ENCODE measurements around the gene MYBBP1A.
"Not testable (repeated sequence)": the region's sequence is repeated elsewhere in the genome, so short reads cannot be mapped to it uniquely, and the experiment has no call there.

MYBBP1A gene

DNA sequence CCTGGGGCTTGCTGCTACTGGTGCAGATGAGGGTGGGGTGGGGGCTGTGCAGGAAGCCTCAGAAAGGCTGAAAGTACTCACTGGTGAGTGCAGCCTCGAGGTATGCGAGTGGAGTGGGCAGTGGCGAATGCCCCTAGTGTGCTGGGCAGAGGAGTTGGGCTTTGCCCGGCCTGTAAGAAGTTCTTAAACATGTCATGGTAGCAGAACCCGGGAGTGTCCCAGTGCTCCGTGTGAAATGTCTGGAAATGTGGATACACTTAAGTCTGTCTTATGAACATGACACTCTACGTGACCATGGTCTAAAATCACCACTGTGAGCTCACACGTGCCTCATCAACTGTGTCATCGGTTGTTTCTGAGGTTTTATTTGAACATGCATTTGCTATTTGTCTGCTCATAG lies 30.9 kb upstream of the MYBBP1A start:
- no peak overlapping the region for H3K27ac ChIP-seq (ENCODE audit: low read depth, low read length)
- H3K4me3 ChIP-seq (ENCODE audit: low read length), result no peak overlapping the region
- peaks cover 17% of the 10 kb centered on the region for H3K27me3 ChIP-seq (ENCODE audit: control insufficient read depth, insufficient read depth, low read length)
- H3K9ac ChIP-seq (ENCODE audit: low read length), result no peak overlapping the region
- no peaks in the 10 kb centered on the region for H3K4me1 ChIP-seq (ENCODE audit: control insufficient read depth, insufficient read depth, low read length)
- H3K36me3 ChIP-seq (ENCODE audit: control insufficient read depth, insufficient read depth, low read length), result no peaks in the 10 kb centered on the region

DNA sequence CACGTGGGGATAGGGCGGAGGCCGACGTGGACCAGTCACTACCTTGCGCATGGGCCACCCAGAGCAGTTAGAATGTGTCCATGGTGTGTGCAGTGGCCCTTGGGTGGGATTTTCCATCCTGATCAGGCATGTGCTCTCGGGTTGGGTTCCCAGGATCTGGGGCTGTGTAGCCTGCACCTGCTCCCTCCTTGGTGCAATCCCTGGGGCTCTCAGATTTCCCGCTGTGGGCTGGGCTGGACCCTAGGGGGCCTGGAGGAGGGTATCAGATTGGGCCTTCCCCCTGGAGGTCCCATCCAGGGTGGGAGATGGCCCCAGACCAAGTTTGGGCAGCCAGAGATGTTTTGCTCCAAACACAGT lies 30.4 kb upstream of the MYBBP1A start:
- Histone ChIP-seq H3K4me1 (ENCODE audit: control insufficient read depth, insufficient read depth, low read length) (no peaks in the 10 kb centered on the region), H3K27ac (ENCODE audit: low read depth, low read length) (no peak overlapping the region), H3K4me3 (ENCODE audit: low read length) (no peak overlapping the region)

DNA sequence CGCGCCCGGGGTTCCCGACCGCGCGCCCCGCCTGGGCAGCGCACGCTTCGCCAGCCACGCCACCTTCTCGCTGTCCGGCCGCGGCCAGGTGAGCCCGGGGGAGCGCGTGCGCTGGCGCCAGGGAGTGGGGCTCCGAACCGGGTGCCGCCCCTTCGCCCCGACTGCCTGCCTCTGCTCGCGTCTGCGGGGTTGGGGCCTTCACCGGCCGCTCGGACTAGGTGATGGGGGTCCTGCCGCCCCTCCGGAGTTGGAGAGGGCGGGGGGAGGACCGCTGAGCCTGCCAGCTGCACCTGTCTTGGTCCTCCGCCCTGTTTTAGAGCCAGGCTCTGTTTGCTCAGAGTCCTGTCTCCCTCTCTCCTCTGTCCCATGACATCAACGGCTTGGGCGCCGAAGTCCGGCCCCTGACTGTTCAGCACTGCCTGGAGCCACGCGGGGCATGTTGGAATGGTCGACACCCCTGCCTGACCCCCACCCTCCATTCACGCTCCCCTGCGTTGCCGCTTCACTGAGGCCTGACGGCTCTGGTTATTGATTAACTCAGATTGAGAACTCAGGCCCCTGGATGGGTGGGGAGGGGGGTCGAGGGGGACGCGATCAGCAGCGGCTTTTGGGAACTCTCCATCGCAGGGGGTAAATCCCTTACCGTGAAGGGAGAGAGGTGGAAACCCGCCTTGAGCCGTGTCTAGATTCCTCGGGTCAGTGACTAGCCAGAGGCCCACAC lies 29.9 kb upstream of the MYBBP1A start:
- H3K27me3 ChIP-seq (ENCODE audit: control insufficient read depth, insufficient read depth, low read length), result peaks cover 17% of the 10 kb centered on the region
- H3K27ac ChIP-seq (ENCODE audit: low read depth, low read length), result no peak overlapping the region

More for the DNA sequence above, 30.4 kb upstream of the MYBBP1A start:
- peaks cover 17% of the 10 kb centered on the region for H3K27me3 ChIP-seq (ENCODE audit: control insufficient read depth, insufficient read depth, low read length)
- no peaks in the 10 kb centered on the region for H3K36me3 ChIP-seq (ENCODE audit: control insufficient read depth, insufficient read depth, low read length)
- H3K9ac ChIP-seq (ENCODE audit: low read length), result no peak overlapping the region

DNA sequence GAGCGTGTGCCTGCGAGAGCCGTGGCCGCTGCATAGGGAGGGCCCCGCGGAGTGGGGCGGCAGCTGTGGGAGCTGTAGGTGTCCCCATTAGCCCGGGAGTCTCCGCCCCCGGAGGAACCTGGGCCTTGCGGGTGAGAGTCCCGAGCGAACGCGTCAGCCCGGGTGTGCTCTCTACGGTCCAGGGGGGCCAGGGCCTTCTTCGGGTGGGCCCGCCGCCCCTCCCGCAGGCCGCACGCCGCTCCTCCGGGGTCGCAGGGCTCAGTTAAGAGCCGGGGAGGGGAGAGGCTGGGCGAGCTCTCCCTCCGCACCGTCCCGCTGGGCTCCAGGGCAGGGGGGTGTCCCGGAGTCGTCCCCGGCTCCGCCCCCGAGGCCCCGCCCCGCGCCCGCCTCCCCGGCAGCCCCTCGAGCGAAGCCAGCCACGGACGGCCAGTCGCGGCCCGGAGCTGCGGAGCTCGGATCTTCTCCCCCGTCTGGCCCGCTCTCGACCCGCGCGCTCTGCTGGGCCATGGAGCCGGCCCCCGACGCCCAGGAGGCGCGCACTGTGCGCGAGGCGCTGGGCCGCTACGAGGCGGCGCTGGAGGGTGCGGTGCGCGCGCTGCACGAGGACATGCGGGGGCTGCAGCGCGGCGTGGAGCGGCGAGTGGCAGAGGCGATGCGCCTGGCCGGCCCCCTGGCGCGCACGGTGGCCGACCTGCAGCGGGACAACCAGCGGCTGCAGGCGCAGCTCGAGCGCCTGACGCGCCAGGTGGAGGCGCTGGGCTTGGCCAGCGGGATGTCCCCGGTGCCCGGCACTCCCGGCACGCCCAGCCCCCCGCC lies 29.1 kb upstream of the MYBBP1A start, which contains the start of gene SMTNL2:
Gene SMTNL2 (plus strand): TSS at position 429 of the 816 bp plus-strand sequence. CDS start 77 bp downstream, at position 506.
- H3K27ac ChIP-seq (ENCODE audit: low read depth, low read length), result no peak within 1 kb of the TSS
- no peak within 1 kb of the TSS for H3K9ac ChIP-seq (ENCODE audit: low read length)
- no peaks in the 10 kb centered on the region for H3K4me1 ChIP-seq (ENCODE audit: control insufficient read depth, insufficient read depth, low read length)
- H3K36me3 ChIP-seq (ENCODE audit: control insufficient read depth, insufficient read depth, low read length), result no peaks in the 10 kb centered on the region
- peaks cover 17% of the 10 kb centered on the region for H3K27me3 ChIP-seq (ENCODE audit: control insufficient read depth, insufficient read depth, low read length)
- H3K4me3 ChIP-seq (ENCODE audit: low read length), result peak within 1 kb of the TSS; percentile 55

More for the DNA sequence above, 29.9 kb upstream of the MYBBP1A start:
- H3K4me3 ChIP-seq (ENCODE audit: low read length), result peak overlapping the region; percentile 55
- H3K36me3 ChIP-seq (ENCODE audit: control insufficient read depth, insufficient read depth, low read length), result no peaks in the 10 kb centered on the region
- H3K4me1 ChIP-seq (ENCODE audit: control insufficient read depth, insufficient read depth, low read length), result no peaks in the 10 kb centered on the region
- no peak overlapping the region for H3K9ac ChIP-seq (ENCODE audit: low read length)

DNA sequence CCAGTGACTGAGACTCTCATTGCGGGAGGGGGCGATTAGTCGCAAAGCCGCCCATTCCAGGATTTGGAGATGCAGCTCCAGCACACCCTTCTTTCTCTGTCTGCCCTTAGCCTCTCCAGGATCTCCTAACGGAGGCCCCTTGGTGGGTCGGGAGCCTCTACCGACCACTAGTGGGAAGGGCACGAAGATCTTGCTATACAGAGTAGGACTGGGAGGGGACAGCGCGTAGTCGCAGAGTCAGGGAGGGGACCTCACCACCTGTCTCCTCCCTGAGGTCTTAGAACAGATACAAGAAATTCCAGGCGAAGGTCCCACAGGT lies 28.6 kb upstream of the MYBBP1A start:
- Histone ChIP-seq H3K4me3 (ENCODE audit: low read length) (peak overlapping the region; percentile 55), H3K9ac (ENCODE audit: low read length) (no peak overlapping the region), H3K4me1 (ENCODE audit: control insufficient read depth, insufficient read depth, low read length) (no peaks in the 10 kb centered on the region)

DNA sequence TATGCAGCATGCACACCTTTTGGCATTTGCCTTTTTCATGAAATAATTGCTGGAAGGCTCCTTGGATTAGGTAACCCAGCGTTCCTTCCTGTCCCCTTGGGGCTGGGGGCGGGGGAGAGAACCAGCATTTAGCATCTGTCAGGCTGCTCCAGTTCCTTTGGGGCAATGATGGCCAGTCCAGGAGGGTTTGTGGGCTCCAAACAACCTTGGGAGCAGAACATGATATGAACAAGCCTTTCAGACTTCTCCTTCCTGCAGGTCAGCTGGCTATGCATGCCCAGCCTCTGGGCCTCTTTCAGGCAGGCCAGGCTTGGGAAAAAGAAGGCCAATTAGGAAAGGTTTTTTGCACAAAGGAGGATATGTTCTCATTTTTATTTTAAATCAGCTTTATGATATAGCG lies 28.0 kb upstream of the MYBBP1A start:
- Histone ChIP-seq H3K27me3 (ENCODE audit: control insufficient read depth, insufficient read depth, low read length) (peaks cover 15% of the 10 kb centered on the region), H3K4me1 (ENCODE audit: control insufficient read depth, insufficient read depth, low read length) (no peaks in the 10 kb centered on the region), H3K4me3 (ENCODE audit: low read length) (no peak overlapping the region), H3K9ac (ENCODE audit: low read length) (no peak overlapping the region), H3K36me3 (ENCODE audit: control insufficient read depth, insufficient read depth, low read length) (no peaks in the 10 kb centered on the region), H3K27ac (ENCODE audit: low read depth, low read length) (no peak overlapping the region)

More for the DNA sequence above, 28.6 kb upstream of the MYBBP1A start:
- no peaks in the 10 kb centered on the region for H3K36me3 ChIP-seq (ENCODE audit: control insufficient read depth, insufficient read depth, low read length)
- H3K27ac ChIP-seq (ENCODE audit: low read depth, low read length), result no peak overlapping the region
- H3K27me3 ChIP-seq (ENCODE audit: control insufficient read depth, insufficient read depth, low read length), result peaks cover 15% of the 10 kb centered on the region

DNA sequence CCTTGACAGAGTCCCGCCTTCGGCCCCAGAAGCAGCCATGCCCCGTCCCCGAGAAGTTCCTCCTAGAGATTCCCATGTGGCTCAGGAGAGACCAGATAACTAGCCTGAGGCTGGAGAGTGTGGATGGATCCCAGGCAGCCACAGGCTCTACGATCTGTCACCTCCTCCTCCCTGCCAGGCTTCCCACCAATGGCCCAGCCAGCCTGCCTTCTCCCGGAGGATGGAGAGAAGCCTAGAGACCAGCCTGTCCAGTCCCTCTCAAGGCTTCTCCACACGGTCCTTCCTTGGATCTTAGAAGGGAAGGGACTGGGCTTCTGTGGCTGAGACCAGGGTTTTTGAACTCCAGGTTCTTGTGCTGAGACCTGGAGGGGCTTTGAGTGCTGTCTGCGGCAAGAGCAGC lies 27.5 kb upstream of the MYBBP1A start:
- H3K4me3 ChIP-seq (ENCODE audit: low read length), result no peak overlapping the region
- H3K36me3 ChIP-seq (ENCODE audit: control insufficient read depth, insufficient read depth, low read length), result no peaks in the 10 kb centered on the region
- no peak overlapping the region for H3K27ac ChIP-seq (ENCODE audit: low read depth, low read length)
- no peaks in the 10 kb centered on the region for H3K4me1 ChIP-seq (ENCODE audit: control insufficient read depth, insufficient read depth, low read length)
- peaks cover 15% of the 10 kb centered on the region for H3K27me3 ChIP-seq (ENCODE audit: control insufficient read depth, insufficient read depth, low read length)
- no peak overlapping the region for H3K9ac ChIP-seq (ENCODE audit: low read length)

DNA sequence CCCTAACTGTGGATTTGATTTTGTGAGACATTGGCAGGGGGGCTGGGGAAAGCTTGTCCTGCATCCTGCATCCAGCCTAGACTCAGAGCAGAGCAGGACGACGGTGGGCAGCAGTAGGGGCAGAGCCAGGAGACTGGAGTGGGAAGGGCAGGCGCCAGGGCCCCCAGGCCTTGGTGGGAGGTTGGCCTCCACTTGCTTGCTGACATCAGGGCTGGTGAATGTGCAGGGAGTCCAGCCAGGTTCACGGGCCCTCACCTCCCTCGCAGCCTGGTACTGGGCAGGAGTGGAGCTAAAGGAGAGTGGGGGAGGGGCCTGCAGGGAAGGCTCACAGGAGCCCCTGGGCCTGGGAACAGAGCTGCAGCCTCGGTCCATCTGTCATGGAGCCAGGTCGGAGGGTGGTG lies 26.9 kb upstream of the MYBBP1A start:
- no peak overlapping the region for H3K9ac ChIP-seq (ENCODE audit: low read length)
- no peak overlapping the region for H3K4me3 ChIP-seq (ENCODE audit: low read length)
- no peaks in the 10 kb centered on the region for H3K4me1 ChIP-seq (ENCODE audit: control insufficient read depth, insufficient read depth, low read length)
- no peak overlapping the region for H3K27ac ChIP-seq (ENCODE audit: low read depth, low read length)
- peaks cover 15% of the 10 kb centered on the region for H3K27me3 ChIP-seq (ENCODE audit: control insufficient read depth, insufficient read depth, low read length)
- H3K36me3 ChIP-seq (ENCODE audit: control insufficient read depth, insufficient read depth, low read length), result no peaks in the 10 kb centered on the region

DNA sequence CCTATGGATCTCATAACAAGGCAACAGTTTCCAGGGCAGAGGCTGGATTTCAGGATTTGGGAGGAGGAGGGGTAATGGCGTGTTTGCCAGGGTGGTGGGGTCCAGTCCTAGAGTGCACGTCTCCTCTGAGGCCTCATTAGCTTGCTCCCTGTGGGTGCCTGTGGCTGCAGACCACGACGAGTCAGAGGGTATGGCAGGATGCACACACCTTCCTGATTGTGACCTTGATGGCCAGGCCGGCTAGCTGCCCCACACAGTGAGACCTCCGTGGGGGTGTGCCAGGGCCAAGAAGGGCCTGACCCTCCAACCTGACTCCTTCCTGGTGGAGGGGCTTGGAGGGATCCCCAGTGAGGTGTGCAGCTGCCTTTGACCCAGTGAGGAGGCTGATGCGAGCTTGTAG lies 25.1 kb upstream of the MYBBP1A start:
- Histone ChIP-seq H3K4me3 (ENCODE audit: low read length) (no peak overlapping the region), H3K27me3 (ENCODE audit: control insufficient read depth, insufficient read depth, low read length) (peaks cover 11% of the 10 kb centered on the region), H3K27ac (ENCODE audit: low read depth, low read length) (no peak overlapping the region), H3K36me3 (ENCODE audit: control insufficient read depth, insufficient read depth, low read length) (no peaks in the 10 kb centered on the region), H3K4me1 (ENCODE audit: control insufficient read depth, insufficient read depth, low read length) (no peaks in the 10 kb centered on the region), H3K9ac (ENCODE audit: low read length) (no peak overlapping the region)

DNA sequence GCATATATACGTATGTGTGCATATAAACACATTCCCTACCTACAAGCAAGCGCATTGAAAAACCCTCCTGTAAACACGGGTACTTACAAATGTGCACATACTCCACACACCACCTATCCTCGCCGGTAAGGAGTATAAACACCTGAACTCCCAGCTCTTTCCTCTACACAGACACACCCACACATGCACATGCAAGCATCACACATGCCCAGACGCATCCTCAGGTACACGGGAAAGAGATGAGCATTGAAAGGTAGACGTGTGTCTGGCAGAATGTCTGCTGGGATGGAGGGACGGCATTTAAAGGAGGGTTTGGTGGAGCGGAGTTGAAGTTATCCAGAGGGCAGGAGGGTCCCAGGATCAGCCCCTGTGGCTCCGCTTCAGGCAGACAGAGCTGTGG lies 24.5 kb upstream of the MYBBP1A start:
- Histone ChIP-seq H3K27ac (ENCODE audit: low read depth, low read length) (no peak overlapping the region), H3K4me1 (ENCODE audit: control insufficient read depth, insufficient read depth, low read length) (no peaks in the 10 kb centered on the region), H3K27me3 (ENCODE audit: control insufficient read depth, insufficient read depth, low read length) (peaks cover 8% of the 10 kb centered on the region), H3K4me3 (ENCODE audit: low read length) (no peak overlapping the region), H3K36me3 (ENCODE audit: control insufficient read depth, insufficient read depth, low read length) (no peaks in the 10 kb centered on the region), H3K9ac (ENCODE audit: low read length) (no peak overlapping the region)

DNA sequence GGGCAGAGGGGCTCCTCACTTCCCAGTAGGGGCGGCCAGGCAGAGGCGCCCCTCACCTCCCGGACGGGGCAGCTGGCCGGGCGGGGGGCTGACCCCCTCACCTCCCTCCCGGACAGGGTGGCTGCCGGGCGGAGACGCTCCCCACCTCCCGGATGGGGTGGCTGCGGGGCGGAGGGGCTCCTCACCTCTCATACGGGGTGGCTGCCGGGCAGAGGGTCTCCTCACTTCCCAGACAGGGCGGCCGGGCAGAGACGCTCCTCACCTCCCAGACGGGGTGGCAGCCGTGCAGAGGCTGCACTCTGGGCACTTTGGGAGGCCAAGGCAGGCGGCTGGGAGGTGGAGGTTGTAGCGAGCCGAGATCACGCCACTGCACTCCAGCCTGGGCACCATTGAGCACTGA lies 23.2 kb upstream of the MYBBP1A start:
- not testable (repeated sequence) for H3K4me1 ChIP-seq (ENCODE audit: control insufficient read depth, insufficient read depth, low read length); H3K36me3 ChIP-seq (ENCODE audit: control insufficient read depth, insufficient read depth, low read length); H3K27me3 ChIP-seq (ENCODE audit: control insufficient read depth, insufficient read depth, low read length)

DNA sequence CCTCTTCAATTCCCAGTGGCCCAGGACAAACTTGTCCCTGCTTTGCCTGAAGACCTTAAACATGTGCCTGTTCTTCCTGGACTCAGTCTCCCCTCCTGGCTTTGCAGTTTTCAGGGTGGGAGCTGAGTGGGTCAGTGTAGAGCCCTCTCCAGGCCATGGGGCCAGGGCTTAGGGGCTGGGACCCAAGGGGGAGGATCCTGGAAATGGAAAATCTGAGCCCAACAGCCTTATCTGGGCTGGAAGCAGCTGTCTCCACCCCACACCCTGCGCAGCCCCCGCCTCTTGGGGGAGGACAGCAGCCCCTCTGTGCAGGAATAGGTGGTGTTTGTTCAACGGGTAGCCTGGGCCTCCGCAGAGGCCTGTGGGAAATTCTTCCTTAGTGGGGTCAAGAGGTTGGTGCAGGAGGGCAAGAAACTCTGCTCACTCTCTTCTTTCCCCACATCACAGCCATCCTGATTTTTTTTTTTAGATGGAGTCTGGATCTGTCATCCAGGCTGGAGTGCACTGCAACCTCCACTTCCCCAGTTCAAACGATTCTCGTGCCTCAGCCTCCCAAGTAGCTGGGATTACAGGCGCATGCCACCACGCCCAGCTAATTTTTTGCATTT lies 22.3 kb upstream of the MYBBP1A start:
- Histone ChIP-seq H3K36me3 (ENCODE audit: control insufficient read depth, insufficient read depth, low read length) (no peaks in the 10 kb centered on the region), H3K4me3 (ENCODE audit: low read length) (no peak overlapping the region), H3K9ac (ENCODE audit: low read length) (no peak overlapping the region), H3K27ac (ENCODE audit: low read depth, low read length) (no peak overlapping the region), H3K4me1 (ENCODE audit: control insufficient read depth, insufficient read depth, low read length) (no peaks in the 10 kb centered on the region), H3K27me3 (ENCODE audit: control insufficient read depth, insufficient read depth, low read length) (peaks cover 6% of the 10 kb centered on the region)

More for the DNA sequence above, 23.2 kb upstream of the MYBBP1A start:
- not testable (repeated sequence) for H3K27ac ChIP-seq (ENCODE audit: low read depth, low read length); H3K4me3 ChIP-seq (ENCODE audit: low read length); H3K9ac ChIP-seq (ENCODE audit: low read length)
